HEK293 (cell line): ENCODE data around the gene ZNF565.

Source experiments
- CTCF ChIP-seq: fragments of 450-650 bp; formaldehyde crosslinking; IDR thresholded peaks from 2 replicates; pipeline ENCODE4 v1.5.1; 2016; ENCODE audit warnings: missing biosample characterization, missing genetic modification characterization
- YY1 ChIP-seq: fragments of 450-650 bp; formaldehyde crosslinking; IDR thresholded peaks from 2 replicates; pipeline ENCODE4 v1.5.1; 2018; ENCODE audit warnings: missing biosample characterization, missing genetic modification characterization
- ZNF133 ChIP-seq: fragments of 450-650 bp; formaldehyde crosslinking; IDR thresholded peaks from 2 replicates; pipeline ENCODE4 v1.5.1; 2016; ENCODE audit warnings: missing biosample characterization, missing genetic modification characterization
- ZNF221 ChIP-seq: fragments of 450-650 bp; formaldehyde crosslinking; IDR thresholded peaks from 2 replicates; pipeline ENCODE4 v1.5.1; 2017; ENCODE audit warnings: missing biosample characterization, missing genetic modification characterization, borderline replicate concordance

GRCh38 chr19:36150586-36150985 lies 63.9 kb downstream of the ZNF565 start:
- no peak for TF ChIP-seq CTCF (tag by site-specific recombination)
- no peak for TF ChIP-seq ZNF133 (tag by site-specific recombination)
- TF ChIP-seq ZNF221 (tag by site-specific recombination), result no peak
- TF ChIP-seq YY1 (tag by site-specific recombination), result no peak
